Measurements from ENCODE around the gene PPP6R3. TPM values are rescaled to one million over a fixed set of nuclear protein-coding genes. Genes with fewer than 3 reads are reported as not detected.
A peak's percentile ranks its signal among the peaks of the same experiment; 100 is the strongest.

The PPP6R3 gene
- polyA plus RNA-seq, 1 donor = 62.8 TPM

DNA sequence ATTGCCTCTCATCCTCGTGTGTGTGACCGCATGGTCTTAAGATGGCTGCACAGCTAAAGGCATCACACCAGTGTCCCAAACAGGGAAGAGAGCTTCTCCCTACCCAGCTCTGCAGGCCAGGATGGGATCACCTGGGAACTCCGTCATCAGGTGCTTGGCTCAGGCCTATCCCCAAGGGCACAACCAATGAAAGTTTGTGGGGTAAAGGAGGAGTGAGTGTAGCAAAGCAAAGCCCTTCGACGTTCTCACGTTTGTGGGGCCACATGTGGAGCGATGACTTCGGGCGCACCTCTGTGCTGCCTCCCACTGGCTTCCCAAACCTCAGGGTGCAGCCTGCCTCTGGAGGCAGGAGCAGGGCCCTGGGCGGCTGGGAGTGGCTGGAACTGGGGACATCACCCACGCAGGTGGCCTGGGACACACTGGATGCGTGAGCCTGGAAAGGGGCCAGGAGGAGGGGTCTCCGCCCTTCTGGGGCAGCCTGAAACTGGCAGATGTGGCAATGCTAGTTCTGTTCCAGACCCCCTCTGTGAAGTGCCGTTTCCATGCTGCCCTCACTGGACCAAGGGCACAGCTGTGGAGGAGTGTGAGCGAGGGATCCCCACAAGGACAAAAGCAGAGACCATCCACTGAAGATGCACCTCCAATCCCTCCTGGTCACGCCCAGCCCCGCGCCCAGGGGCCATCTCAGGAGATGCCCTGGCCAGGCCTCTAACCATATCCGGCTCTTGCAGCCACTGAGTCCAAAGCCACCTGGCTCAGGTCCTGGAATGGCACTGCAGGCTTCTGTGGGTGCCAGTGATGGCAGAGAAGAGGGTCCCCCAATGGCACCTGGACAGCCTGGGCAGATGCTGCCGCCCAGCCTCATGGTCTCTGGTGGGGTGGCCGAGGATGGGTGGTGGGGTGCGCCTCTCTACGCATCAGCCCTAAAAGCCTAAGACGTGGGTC, 193.2 kb downstream of the PPP6R3 start:
- no peak for DNase-seq

DNA sequence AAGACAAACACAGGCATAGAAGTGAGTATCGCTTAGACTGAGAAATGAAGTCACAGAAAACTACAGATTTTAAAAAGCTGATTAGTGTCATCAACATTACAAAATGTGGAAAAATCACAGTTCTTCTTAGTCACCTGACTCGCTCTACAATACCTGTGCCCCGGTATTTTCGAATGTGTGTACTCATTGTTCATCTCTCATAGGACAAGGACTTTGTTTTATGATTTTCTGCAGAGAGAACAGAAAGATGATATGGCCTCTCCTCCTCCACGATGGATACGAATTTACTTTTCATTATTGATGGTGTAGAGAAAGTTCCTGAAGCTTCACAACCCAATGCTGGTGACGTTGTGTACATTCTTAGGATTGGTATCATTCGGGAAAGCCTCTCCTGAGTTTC, 194.4 kb downstream of the PPP6R3 start:
- no peak for DNase-seq

DNA sequence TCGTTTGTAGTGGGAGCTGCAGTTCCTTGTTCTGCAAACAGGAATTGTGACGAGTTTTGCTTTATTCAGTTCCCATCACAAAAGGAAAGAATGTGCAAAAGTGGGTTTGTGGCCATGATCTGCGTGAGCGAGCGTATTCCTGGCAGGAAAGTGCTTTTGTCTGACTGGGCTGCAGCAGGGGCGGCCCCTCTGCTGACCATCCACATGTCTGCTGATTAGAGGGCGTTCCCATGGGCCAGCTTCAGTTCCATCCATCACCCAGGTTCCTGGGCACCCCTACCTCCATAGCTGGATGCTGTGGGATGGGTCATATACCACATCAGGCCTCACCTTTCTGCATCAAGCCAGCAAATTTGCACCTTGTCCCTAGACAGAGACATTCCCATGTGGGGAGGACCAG, 194.9 kb downstream of the PPP6R3 start:
- no peak for DNase-seq

DNA sequence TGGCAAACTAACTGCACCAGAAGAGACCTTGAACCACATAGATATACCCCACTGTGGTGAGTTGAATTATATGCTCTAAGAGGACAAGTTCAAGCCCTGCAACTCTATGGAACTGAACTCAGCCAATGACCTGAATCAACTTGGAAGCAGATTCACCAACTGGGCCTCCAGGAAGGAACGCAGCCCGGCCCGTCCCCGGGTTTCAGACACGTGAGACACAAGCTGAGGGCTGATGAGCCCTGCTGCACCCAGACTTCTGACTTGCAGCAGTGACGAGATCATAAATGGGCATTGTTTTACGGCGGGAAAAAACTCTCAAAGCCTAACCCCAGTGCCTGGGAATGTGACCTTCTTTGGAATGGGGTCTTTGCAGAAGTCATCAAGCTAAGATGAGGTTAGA, 195.3 kb downstream of the PPP6R3 start:
- no peak for DNase-seq

DNA sequence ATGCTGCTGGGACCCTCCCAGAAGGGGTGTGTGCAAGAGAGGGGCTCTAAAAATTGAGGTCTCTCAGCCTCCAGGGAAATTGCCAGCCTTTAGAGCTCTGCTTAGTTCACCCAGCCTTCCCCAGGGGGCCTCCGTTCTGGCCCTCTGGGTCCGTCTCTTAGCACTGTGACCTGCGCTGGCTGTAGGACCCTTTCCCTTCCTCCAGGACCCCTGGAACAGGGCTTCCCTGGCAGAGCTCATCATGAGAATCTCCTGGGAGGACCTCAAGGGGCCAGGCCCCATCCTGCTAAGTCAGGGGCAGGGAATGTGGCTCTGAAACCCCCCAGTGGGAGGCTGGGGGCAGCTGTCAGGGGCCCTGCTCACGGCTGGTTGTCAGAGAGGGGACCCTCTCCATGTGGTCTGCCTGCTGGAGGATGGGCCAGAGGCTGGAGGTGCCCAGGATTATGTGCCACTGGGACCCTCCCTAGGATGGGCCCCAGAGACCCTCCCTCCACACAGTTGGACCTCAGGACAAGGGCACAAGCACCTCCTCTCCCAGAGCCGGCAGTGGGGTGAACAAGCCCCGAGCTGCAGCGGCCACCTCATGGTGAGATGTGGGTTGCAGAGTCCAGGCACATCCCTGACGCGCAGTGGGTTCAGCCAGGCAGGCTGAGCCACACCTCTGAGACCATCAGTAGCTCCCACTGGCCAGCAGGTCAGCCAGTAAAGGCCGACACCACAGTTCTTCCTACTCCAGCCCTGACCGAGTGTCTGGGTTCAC, 196.6 kb downstream of the PPP6R3 start:
- DNase-seq = no peak

GRCh38 chr11:68658097-68658496, 197.5 kb downstream of the PPP6R3 start:
- DNase-seq = no peak

DNA sequence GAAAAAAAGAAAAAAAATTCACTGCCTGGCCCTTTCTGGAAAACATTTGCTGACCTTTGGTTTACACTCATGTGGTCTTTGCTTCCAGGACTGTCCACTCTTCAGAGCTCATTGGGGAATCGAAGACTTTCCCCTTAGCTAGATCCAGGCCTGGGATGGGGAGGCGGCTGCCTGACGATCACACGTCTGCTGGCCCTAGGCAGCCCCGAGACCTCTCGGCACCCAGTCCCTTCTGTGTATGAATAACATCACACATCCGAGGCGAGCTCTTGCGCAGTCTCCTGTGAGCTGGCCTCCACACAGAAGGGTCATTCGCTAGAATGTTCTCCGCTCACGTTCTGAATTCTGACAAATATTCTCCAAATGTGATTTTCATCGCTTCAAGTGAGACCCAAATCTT, 198.1 kb downstream of the PPP6R3 start:
- DNase-seq = no peak

- DNase-seq = peak; percentile 52
These were observed 198.8 kb downstream of the PPP6R3 start for GRCh38 chr11:68659158-68659921.

DNA sequence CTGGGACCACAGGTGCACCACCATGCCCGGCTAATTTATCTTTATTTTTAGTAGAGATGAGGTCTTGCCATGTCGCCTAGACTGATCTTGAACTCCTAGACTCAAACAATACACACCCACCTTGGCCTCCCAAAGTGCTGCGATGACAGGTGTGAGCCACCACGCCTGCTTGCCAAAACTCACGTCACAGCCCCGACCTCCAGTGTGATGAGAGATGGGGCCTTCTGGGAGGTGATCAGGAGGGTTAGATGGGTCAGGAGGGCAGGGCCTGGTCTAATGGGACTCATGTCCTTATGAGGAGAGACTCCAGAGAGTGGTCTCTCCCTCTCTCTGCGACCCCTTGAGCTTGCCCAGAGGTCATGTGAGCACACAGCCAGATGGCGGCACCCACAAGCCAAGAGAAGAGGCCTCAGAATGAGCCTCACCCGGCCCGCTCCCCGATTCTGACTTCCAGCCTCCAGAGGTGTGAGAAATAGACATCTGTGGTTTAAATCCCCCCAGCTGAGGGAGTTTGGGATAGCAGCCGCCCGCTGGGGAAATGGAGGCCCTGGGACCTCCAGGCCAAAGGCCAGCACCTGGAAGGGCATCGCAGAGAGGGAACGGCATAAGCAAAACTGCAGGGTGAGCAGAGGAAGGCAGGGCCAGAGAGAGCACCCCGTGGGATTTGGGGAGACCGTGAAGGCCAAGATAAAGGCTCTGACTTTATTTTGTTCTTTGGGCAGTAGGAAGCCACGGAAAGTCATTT, 199.7 kb downstream of the PPP6R3 start:
- DNase-seq = no peak

DNA sequence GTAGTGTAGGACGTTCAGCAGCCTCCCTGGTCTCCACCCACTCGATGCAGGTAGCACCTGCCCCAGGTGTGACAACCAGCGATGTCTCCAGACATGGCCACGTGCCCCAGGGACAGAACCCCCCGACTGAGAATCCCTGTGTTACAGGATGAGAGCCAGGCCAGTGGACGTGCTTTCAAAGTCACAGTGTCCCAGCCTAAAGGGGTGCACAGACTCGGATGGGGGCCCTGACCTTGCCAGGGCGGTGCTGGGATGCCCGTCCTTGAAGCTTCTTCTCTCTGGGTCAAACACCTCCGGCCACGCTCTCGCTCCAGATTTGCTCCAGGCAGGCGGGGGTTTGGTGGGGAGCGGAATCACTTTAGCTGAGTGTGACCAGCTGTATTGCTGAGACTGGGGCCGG, 200.5 kb downstream of the PPP6R3 start:
- no peak for DNase-seq

DNA sequence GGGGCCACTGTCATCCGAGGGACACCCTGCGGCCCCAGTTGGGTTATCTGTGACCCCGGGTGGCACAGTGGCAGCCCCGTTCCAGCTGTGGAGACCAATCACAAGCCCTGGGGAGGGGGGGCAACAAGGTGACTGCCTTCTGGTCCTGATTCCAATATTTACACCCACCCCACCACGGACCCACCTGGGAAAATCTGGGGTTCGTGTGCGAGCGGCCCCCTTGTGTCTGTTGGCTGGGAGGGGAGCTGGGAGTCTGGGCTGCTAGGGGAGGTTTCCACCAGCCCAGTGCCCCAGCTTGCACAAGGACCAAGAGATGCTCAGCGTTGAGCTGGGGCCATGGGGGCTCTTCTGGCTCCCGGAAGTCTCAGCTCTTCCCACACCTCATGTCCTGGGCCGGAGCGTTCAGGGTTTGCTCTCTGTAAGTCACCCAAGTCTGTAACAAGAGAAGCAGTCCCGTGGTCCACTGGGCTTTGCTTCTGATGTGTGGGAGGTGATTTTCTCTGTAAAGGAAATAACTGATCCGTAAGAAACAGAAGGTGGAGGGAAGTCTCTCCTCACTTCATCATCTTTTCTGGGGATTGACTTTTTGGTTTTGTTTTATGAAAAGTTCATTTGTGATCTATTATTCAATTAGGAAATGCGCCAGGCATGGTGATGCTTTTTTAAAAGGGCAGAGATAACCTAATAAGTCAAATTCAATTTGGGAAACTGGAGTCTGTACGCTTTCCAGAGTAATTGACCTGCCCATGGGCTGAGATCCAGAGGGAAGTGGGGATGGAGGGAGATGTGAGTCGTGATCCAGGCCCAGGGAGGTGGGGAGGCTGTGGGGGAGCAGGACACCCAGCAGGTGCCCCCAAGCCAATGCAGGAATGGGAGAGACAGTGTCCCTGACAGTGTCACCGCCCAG, 201.4 kb downstream of the PPP6R3 start:
- DNase-seq = no peak

GRCh38 chr11:68663482-68664010, 203.0 kb downstream of the PPP6R3 start:
- DNase-seq = no peak

GRCh38 chr11:68664141-68664540, 203.6 kb downstream of the PPP6R3 start:
- DNase-seq = no peak

- DNase-seq = no peak
These were observed 204.4 kb downstream of the PPP6R3 start for GRCh38 chr11:68664906-68665305.

Other genes with a start within 250 kb of the PPP6R3 start
- 43.7 TPM for gene KMT5B, start 247.5 kb upstream of the PPP6R3 start, polyA plus RNA-seq (ENCODE audit: insufficient read length)
- 23.3 TPM for gene C11orf24, start 188.8 kb upstream of the PPP6R3 start, polyA plus RNA-seq (ENCODE audit: insufficient read length)
- 55.0 TPM for gene LRP5, start 148.2 kb upstream of the PPP6R3 start, polyA plus RNA-seq (ENCODE audit: insufficient read length)
- not detected for gene GAL, start 223.8 kb downstream of the PPP6R3 start, polyA plus RNA-seq (ENCODE audit: insufficient read length)

All from hindlimb muscle (tissue), 1 donor.